Neural progenitor cell (in vitro differentiated cells): Measurements from ENCODE around the gene ATL2. TPM values are rescaled to one million over a fixed set of nuclear protein-coding genes. Genes with fewer than 3 reads are reported as not detected.

Source experiments
- DNase-seq: peaks from one replicate; pipeline ENCODE4 v3.0.0-alpha.2; 2016; ENCODE audit warnings: low spot score
- H2AFZ ChIP-seq: fragments of 200-600 bp; sonication (generic); replicated peaks from 2 replicates; pipeline ENCODE4 v1.6.1; 2016; ENCODE audit warnings: antibody characterized with exemption
- H3F3A ChIP-seq: fragments of 200-600 bp; sonication (generic); 2 replicates; pipeline ENCODE4 v1.6.1; 2016; ENCODE audit warnings: antibody characterized with exemption, low read depth
- H3K27ac ChIP-seq: fragments of 200-600 bp; sonication (generic); 2 replicates; pipeline ENCODE4 v1.5.1; 2016; ENCODE audit warnings: mild to moderate bottlenecking
- H3K27me3 ChIP-seq: fragments of 200-600 bp; sonication (generic); 2 replicates; pipeline ENCODE4 v1.6.1; 2016; ENCODE audit warnings: mild to moderate bottlenecking, moderate library complexity
- H3K36me3 ChIP-seq: fragments of 200-600 bp; sonication (generic); 2 replicates; pipeline ENCODE4 v1.5.1; 2016
- H3K4me1 ChIP-seq: fragments of 200-600 bp; sonication (generic); 2 replicates; pipeline ENCODE4 v1.6.1; 2016; ENCODE audit warnings: mixed run types
- H3K4me2 ChIP-seq: fragments of 200-600 bp; sonication (generic); 2 replicates; pipeline ENCODE4 v1.6.1; 2016
- H3K4me3 ChIP-seq: fragments of 200-600 bp; sonication (generic); 2 replicates; pipeline ENCODE4 v1.5.1; 2016
- H3K79me2 ChIP-seq: fragments of 200-600 bp; sonication (generic); 2 replicates; pipeline ENCODE4 v1.6.1; 2016; ENCODE audit warnings: low read depth
- H3K9ac ChIP-seq: fragments of 200-600 bp; sonication (generic); 2 replicates; pipeline ENCODE4 v1.6.1; 2016
- H3K9me3 ChIP-seq: fragments of 200-600 bp; sonication (generic); 2 replicates; pipeline ENCODE4 v1.5.1; 2016; ENCODE audit warnings: low read depth
- H4K20me1 ChIP-seq: fragments of 200-600 bp; sonication (generic); 2 replicates; pipeline ENCODE4 v1.6.1; 2016; ENCODE audit warnings: low read depth
- H3K27ac Mint-ChIP-seq: 3 replicates; pipeline ENCODE4 v1.8.0; 2021; ENCODE audit warnings: mixed read lengths
- H3K27me3 Mint-ChIP-seq: 2 replicates; pipeline ENCODE4 v1.8.0; 2022; ENCODE audit warnings: low read depth, mild to moderate bottlenecking, inconsistent platforms, moderate library complexity, mixed read lengths; ENCODE audit not compliant: insufficient read depth
- H3K36me3 Mint-ChIP-seq: 3 replicates; pipeline ENCODE4 v1.8.0; 2021; ENCODE audit warnings: mixed read lengths
- H3K4me1 Mint-ChIP-seq: 3 replicates; pipeline ENCODE4 v1.8.0; 2021; ENCODE audit warnings: mixed read lengths
- H3K4me3 Mint-ChIP-seq: 3 replicates; pipeline ENCODE4 v1.8.0; 2021; ENCODE audit warnings: mild to moderate bottlenecking, moderate library complexity, mixed read lengths
- H3K9me3 Mint-ChIP-seq: 3 replicates; pipeline ENCODE4 v1.8.0; 2020; ENCODE audit warnings: mixed read lengths
- CTCF ChIP-seq: fragments of 200-600 bp; sonication (generic); IDR thresholded peaks from 2 replicates; pipeline ENCODE4 v1.5.1; 2017; ENCODE audit warnings: antibody characterized with exemption, mild to moderate bottlenecking
- EZH2 ChIP-seq: fragments of 200-600 bp; sonication (generic); IDR thresholded peaks from 2 replicates; pipeline ENCODE4 v1.6.1; 2017; ENCODE audit warnings: antibody characterized with exemption, mild to moderate bottlenecking, moderate library complexity
- EZH2phosphoT487 ChIP-seq: fragments of 200-600 bp; sonication (generic); IDR thresholded peaks from 2 replicates; pipeline ENCODE4 v1.6.1; 2017; ENCODE audit warnings: antibody characterized with exemption
- total RNA-seq: library from RNA; depleted of rRNA; stranded (reverse); fragments of >200 nt; gene quantifications from 2 replicates; pipeline ENCODE4 v1.2.3, GENCODE V29; 2015; ENCODE audit warnings: low replicate concordance

ATL2 gene
- total RNA-seq, 1 donor from 2014 or later: 203 TPM

- Histone ChIP-seq H3F3A (no peaks in the 10 kb centered on the region), H3K36me3 (no peaks in the 10 kb centered on the region), H3K4me3 (no peak overlapping the region), H4K20me1 (no peaks in the 10 kb centered on the region), H3K27me3 (no peaks in the 10 kb centered on the region), H3K9ac (no peak overlapping the region), H3K27ac (no peak overlapping the region), H3K9me3 (no peaks in the 10 kb centered on the region), H3K4me2 (no peak overlapping the region), H2AFZ (no peak overlapping the region), H3K4me1 (peaks cover 4% of the 10 kb centered on the region), H3K79me2 (no peaks in the 10 kb centered on the region)
- Mint-ChIP-seq H3K4me3 (no peak overlapping the region), H3K9me3 (peaks cover 3% of the 10 kb centered on the region), H3K27ac (no peak overlapping the region), H3K4me1 (peaks cover 13% of the 10 kb centered on the region), H3K36me3 (no peaks in the 10 kb centered on the region), H3K27me3 (peaks cover 3% of the 10 kb centered on the region)
- no peak for DNase-seq
- no peak for TF ChIP-seq EZH2
- no peak for TF ChIP-seq CTCF
- no peak for TF ChIP-seq EZH2phosphoT487
Measured at GRCh38 chr2:38245114-38245641, 131.9 kb downstream of the ATL2 start.

GRCh38 chr2:38244301-38244700 lies 132.8 kb downstream of the ATL2 start:
- Mint-ChIP-seq H3K36me3 (no peaks in the 10 kb centered on the region), H3K4me3 (no peak overlapping the region)

More at GRCh38 chr2:38244301-38244700, 132.8 kb downstream of the ATL2 start:
- peaks cover 4% of the 10 kb centered on the region for H3K4me1 ChIP-seq
- H3K9me3 ChIP-seq: no peaks in the 10 kb centered on the region
- H3K36me3 ChIP-seq: no peaks in the 10 kb centered on the region
- no peaks in the 10 kb centered on the region for H3F3A ChIP-seq
- DNase-seq: no peak
- H3K27ac Mint-ChIP-seq: no peak overlapping the region
- no peaks in the 10 kb centered on the region for H3K79me2 ChIP-seq
- H3K4me3 ChIP-seq: no peak overlapping the region
- H3K9ac ChIP-seq: no peak overlapping the region
- no peaks in the 10 kb centered on the region for H3K27me3 ChIP-seq
- no peaks in the 10 kb centered on the region for H3K9me3 Mint-ChIP-seq
- no peak overlapping the region for H3K27ac ChIP-seq
- H4K20me1 ChIP-seq: no peaks in the 10 kb centered on the region
- no peak for TF ChIP-seq EZH2
- no peak overlapping the region for H2AFZ ChIP-seq
- H3K4me1 Mint-ChIP-seq: peaks cover 13% of the 10 kb centered on the region
- H3K4me2 ChIP-seq: no peak overlapping the region
- peaks cover 3% of the 10 kb centered on the region for H3K27me3 Mint-ChIP-seq

Other genes with a start within 250 kb of the ATL2 start
- gene HNRNPLL, start 225.7 kb upstream of the ATL2 start, total RNA-seq: 82.3 and 109 TPM in 2 replicates